Ovary (tissue), 3 donors: Measurements from ENCODE around the gene CA6.
"Not testable (repeated sequence)": the region's sequence is repeated elsewhere in the genome, so short reads cannot be mapped to it uniquely, and the experiment has no call there.

ENCODE experiments used
- CTCF ChIP-seq, 3 donors: fragments of 450-650 bp in 2 of 3; fragments of 200-600 bp in 1 of 3; IDR thresholded peaks; one replicate each; pipeline versions ENCODE4 v1.5.1 to v1.8.0; 2016 to 2022; ENCODE audit warnings: antibody characterized with exemption in 3 of 3, mild to moderate bottlenecking in 1 of 3
- EP300 ChIP-seq: sonication (generic); formaldehyde crosslinking; IDR thresholded peaks from one replicate; pipeline ENCODE4 v1.6.1; 2017; ENCODE audit warnings: antibody characterized with exemption
- POLR2A ChIP-seq: fragments of 450-650 bp; IDR thresholded peaks from one replicate; pipeline ENCODE4 v1.6.1; 2017; ENCODE audit warnings: antibody characterized with exemption, mild to moderate bottlenecking, moderate library complexity
- donor health status: DM: no; HTN: no; CAD: no.

- TF ChIP-seq CTCF (IDR thresholded peaks at IDR 0.05); POLR2A; EP300: not testable (repeated sequence)
Observed at GRCh38 chr1:8900684-8901083, 45.0 kb upstream of the CA6 start.
